ENCODE measurements around the gene AKT1. TPM values are rescaled to one million over a fixed set of nuclear protein-coding genes. Genes with fewer than 3 reads are reported as not detected.

The AKT1 gene
- total and polyA plus RNA-seq, 2 of the 13 experiments (the other 11 are each of a cell fraction or from before 2014, with no cell fraction given), result 96.2 to 116 TPM

- TF ChIP-seq ZMYM2 (CRISPR knock-in tag; IDR thresholded peaks at IDR 0.05) (no peak), PTBP1 (IDR thresholded peaks at IDR 0.05; ENCODE audit: low read depth, low read length, poor library complexity, severe bottlenecking) (no peak), ZNF460 (CRISPR knock-in tag; IDR thresholded peaks at IDR 0.05; ENCODE audit: borderline replicate concordance) (peak; percentile 17; the same call in 1 of the 2 replicates), POLR2G (IDR thresholded peaks at IDR 0.05; ENCODE audit: low read depth, low read length) (peak; percentile 59), ISX (CRISPR knock-in tag; conservative IDR thresholded peaks at IDR 0.05) (no peak), ATM (IDR thresholded peaks at IDR 0.05; ENCODE audit: borderline replicate concordance) (no peak), ATF7 (IDR thresholded peaks at IDR 0.05) (no peak), ATF7 (CRISPR knock-in tag; IDR thresholded peaks at IDR 0.05) (peak; percentile 86), ZBTB49 (CRISPR knock-in tag; IDR thresholded peaks at IDR 0.05; ENCODE audit: borderline replicate concordance) (no peak), HINFP (CRISPR knock-in tag; IDR thresholded peaks at IDR 0.05; ENCODE audit: low read depth) (no peak), ZNF615 (CRISPR knock-in tag; IDR thresholded peaks at IDR 0.05; ENCODE audit: borderline replicate concordance) (no peak), CAMTA2 (CRISPR knock-in tag; IDR thresholded peaks at IDR 0.05; ENCODE audit: borderline replicate concordance) (no peak), ZNF496 (CRISPR knock-in tag; IDR thresholded peaks at IDR 0.05; ENCODE audit: insufficient replicate concordance) (no peak), MBNL3 (CRISPR knock-in tag; conservative IDR thresholded peaks at IDR 0.05) (no peak), ZMYM3 (CRISPR knock-in tag; IDR thresholded peaks at IDR 0.05) (0 out of 2 replicates have a peak, but pooled peaks have one; percentile 13), RXRB (CRISPR knock-in tag; IDR thresholded peaks at IDR 0.05; ENCODE audit: borderline replicate concordance) (no peak), NONO (IDR thresholded peaks at IDR 0.05) (no peak), NONO (CRISPR knock-in tag; conservative IDR thresholded peaks at IDR 0.05) (peak; percentile 58; the same call in 1 of the 2 replicates), FOXP1 (IDR thresholded peaks at IDR 0.05) (no peak), FOXP1 (CRISPR knock-in tag; IDR thresholded peaks at IDR 0.05) (no peak), SRSF1 (optimal IDR thresholded peaks at IDR 0.05; ENCODE audit: low read depth, low read length) (peak; percentile 46), HOXA5 (CRISPR knock-in tag; IDR thresholded peaks at IDR 0.05) (no peak; the same call in 1 of the 2 replicates), HDAC1 (CRISPR knock-in tag; IDR thresholded peaks at IDR 0.05) (0 out of 2 replicates have a peak, but pooled peaks have one; percentile 34), ZNF331 (CRISPR knock-in tag; IDR thresholded peaks at IDR 0.05) (peak; percentile 12; the same call in 1 of the 2 replicates), ZNF430 (CRISPR knock-in tag; IDR thresholded peaks at IDR 0.05) (0 out of 2 replicates have a peak, but pooled peaks have one; percentile 40), YY1 (IDR thresholded peaks at IDR 0.05; ENCODE audit: insufficient read depth, insufficient replicate concordance, low read depth, low read length) (peak; percentile 12), IRF2 (CRISPR knock-in tag; IDR thresholded peaks at IDR 0.05) (0 out of 2 replicates have a peak, but pooled peaks have one; percentile 35), ZNF264 (CRISPR knock-in tag; IDR thresholded peaks at IDR 0.05) (no peak)
Observed at GRCh38 chr14:104800015-104800770, 4.6 kb upstream of the AKT1 start (continued).
